Esophagus squamous epithelium (tissue), 4 donors: ENCODE data around the gene KIAA0930.
A peak's percentile ranks its signal among the peaks of the same experiment; 100 is the strongest.

ENCODE experiments used
- CTCF ChIP-seq, 6 experiments: fragments of 450-650 bp in 4 of 6; fragments of 200-600 bp in 2 of 6; sonication (generic) in 2 of 6; IDR thresholded peaks; one replicate each; pipeline ENCODE4 v1.5.1; 2016 to 2019; ENCODE audit warnings: antibody characterized with exemption in 6 of 6, mild to moderate bottlenecking in 4 of 6, moderate library complexity in 4 of 6
- POLR2A ChIP-seq, 4 donors: fragments of 450-650 bp; IDR thresholded peaks; one replicate each; pipeline ENCODE4 v1.6.1; 2017; ENCODE audit warnings: antibody characterized with exemption in 4 of 4, mild to moderate bottlenecking in 4 of 4, moderate library complexity in 3 of 4

GRCh38 chr22:45271667-45272201, 31.0 kb upstream of the KIAA0930 start:
- TF ChIP-seq CTCF (IDR thresholded peaks at IDR 0.05) (no peak), POLR2A (IDR thresholded peaks at IDR 0.05) (peak in 1 of 4 donors; percentile 9)
